HG03432 (cell line): ENCODE data around the gene BTRC.

Source experiments
- ATAC-seq: cut with Tn5 transposase; IDR thresholded peaks from one replicate; pipeline ENCODE4 v1.9.1; 2021; ENCODE audit warnings: mild to moderate bottlenecking, moderate library complexity; ENCODE audit not compliant: unreplicated experiment

The BTRC gene

GRCh38 chr10:101476383-101476782 lies 122.4 kb downstream of the BTRC start:
- no peak for ATAC-seq

- no peak for ATAC-seq
Observed at GRCh38 chr10:101478956-101479355, 125.0 kb downstream of the BTRC start.

GRCh38 chr10:101481256-101481655 lies 127.3 kb downstream of the BTRC start:
- no peak for ATAC-seq

- no peak for ATAC-seq
Observed at GRCh38 chr10:101482568-101482967, 128.6 kb downstream of the BTRC start.

GRCh38 chr10:101484175-101484745 lies 130.3 kb downstream of the BTRC start:
- ATAC-seq = no peak

- no peak for ATAC-seq
Observed at GRCh38 chr10:101485207-101485606, 131.2 kb downstream of the BTRC start.

GRCh38 chr10:101485681-101486554 lies 132.0 kb downstream of the BTRC start:
- no peak for ATAC-seq

GRCh38 chr10:101487399-101487798 lies 133.4 kb downstream of the BTRC start:
- no peak for ATAC-seq

- ATAC-seq = no peak
Observed at GRCh38 chr10:101489355-101489754, 135.4 kb downstream of the BTRC start.

GRCh38 chr10:101490026-101490425 lies 136.1 kb downstream of the BTRC start:
- ATAC-seq = no peak

- ATAC-seq = no peak
Observed at GRCh38 chr10:101492205-101492604, 138.2 kb downstream of the BTRC start.

- ATAC-seq = no peak
Observed at GRCh38 chr10:101492814-101493213, 138.8 kb downstream of the BTRC start.

GRCh38 chr10:101493249-101493648 lies 139.3 kb downstream of the BTRC start:
- ATAC-seq = no peak

- no peak for ATAC-seq
Observed at GRCh38 chr10:101493782-101494281, 139.9 kb downstream of the BTRC start.

GRCh38 chr10:101494650-101495049 lies 140.7 kb downstream of the BTRC start:
- no peak for ATAC-seq

- ATAC-seq = no peak
Observed at GRCh38 chr10:101495324-101495925, 141.5 kb downstream of the BTRC start.

- no peak for ATAC-seq
Observed at GRCh38 chr10:101504438-101504837, 150.5 kb downstream of the BTRC start.

- no peak for ATAC-seq
Observed at GRCh38 chr10:101506829-101507661, 153.1 kb downstream of the BTRC start.

GRCh38 chr10:101507828-101508227 lies 153.9 kb downstream of the BTRC start:
- no peak for ATAC-seq

- no peak for ATAC-seq
Observed at GRCh38 chr10:101511938-101512337, 158.0 kb downstream of the BTRC start.

- no peak for ATAC-seq
Observed at GRCh38 chr10:101512738-101513137, 158.8 kb downstream of the BTRC start.
